Large intestine (tissue), 3 donors: Measurements from ENCODE around the gene APP. TPM values are rescaled to one million over a fixed set of nuclear protein-coding genes. Genes with fewer than 3 reads are reported as not detected.
"Not testable (repeated sequence)": the region's sequence is repeated elsewhere in the genome, so short reads cannot be mapped to it uniquely, and the experiment has no call there.

Source experiments
- DNase-seq, 2 donors: peaks; one replicate each; pipeline versions ENCODE4 v3.0.0 to v3.0.0-alpha.2; 2013
- H3K27ac ChIP-seq: one replicate; pipeline ENCODE4 v1.5.1; 2013; ENCODE audit warnings: low read length
- H3K27me3 ChIP-seq: 2 replicates; pipeline ENCODE4 v1.6.1; 2013; ENCODE audit warnings: low read length; ENCODE audit not compliant: control insufficient read depth, insufficient read depth
- H3K36me3 ChIP-seq: 2 replicates; pipeline ENCODE4 v1.6.1; 2013; ENCODE audit warnings: low read length; ENCODE audit not compliant: control insufficient read depth, insufficient read depth
- H3K4me1 ChIP-seq: one replicate; pipeline ENCODE4 v1.6.1; 2013; ENCODE audit warnings: low read length; ENCODE audit not compliant: control insufficient read depth, insufficient read depth
- H3K4me3 ChIP-seq: one replicate; pipeline ENCODE4 v1.5.1; 2013; ENCODE audit warnings: low read length
- H3K9me3 ChIP-seq: one replicate; pipeline ENCODE4 v1.6.1; 2013; ENCODE audit warnings: mild to moderate bottlenecking, low read depth, low read length, moderate library complexity; ENCODE audit not compliant: control insufficient read depth
- WGBS: methylation state at CpG from one replicate; pipeline ENCODE4 v1.1.5; 2013; ENCODE audit warnings: low lambda C conversion rate; ENCODE audit not compliant: insufficient coverage; 5-methylcytosine and 5-hydroxymethylcytosine counted together
- polyA plus RNA-seq: library from polyadenylated mRNA; unstranded; fragments of 120-200 nt; gene quantifications from one replicate; pipeline ENCODE4 v1.2.1, GENCODE V29; 2013

APP gene
- polyA plus RNA-seq, 1 donor: 265 TPM

DNA sequence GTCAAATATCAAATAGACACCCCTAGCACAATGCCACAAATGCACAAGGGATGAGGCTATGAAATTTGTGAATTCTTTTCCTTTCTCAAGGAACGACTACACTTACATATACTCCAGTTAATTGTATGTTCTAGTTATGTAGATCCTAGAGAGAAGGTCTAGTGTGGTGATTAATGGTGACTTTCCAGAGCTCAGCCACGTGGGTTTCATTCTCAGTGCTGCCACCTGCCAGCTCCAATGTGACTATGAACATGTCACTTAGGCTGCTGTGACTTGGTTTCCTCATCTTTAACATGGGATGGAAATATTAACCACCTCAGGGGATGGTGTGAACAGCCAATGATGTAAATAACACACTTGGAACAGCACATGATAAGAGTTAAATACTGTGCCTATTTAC lies 138.3 kb downstream of the APP start:
- H3K4me1 ChIP-seq: no peaks in the 10 kb centered on the region
- DNase-seq: no peak
- no peaks in the 10 kb centered on the region for H3K9me3 ChIP-seq
- no CpG with 5 or more reads among the region's 2 CpGs for WGBS
- H3K27me3 ChIP-seq: no peaks in the 10 kb centered on the region
- peaks cover 16% of the 10 kb centered on the region for H3K36me3 ChIP-seq
- H3K27ac ChIP-seq: no peak overlapping the region
- H3K4me3 ChIP-seq: no peak overlapping the region

DNA sequence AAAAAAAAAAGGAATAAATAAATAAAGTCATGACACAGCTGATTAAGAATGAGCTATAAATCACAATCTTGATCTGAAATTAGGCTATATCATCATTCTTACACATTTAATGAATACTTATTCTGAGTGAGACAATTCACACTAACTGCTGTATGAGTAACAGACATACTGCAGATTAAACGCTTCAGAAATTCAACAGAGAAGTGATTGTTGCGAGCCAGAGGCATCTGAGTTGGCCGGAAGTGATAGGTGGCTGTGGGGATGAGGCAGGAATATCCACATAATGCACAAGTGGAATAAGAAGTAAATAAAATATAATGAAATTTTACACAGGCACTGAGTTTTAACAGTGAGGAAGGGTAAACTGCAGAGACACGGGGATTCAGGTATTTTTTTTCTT lies 142.4 kb downstream of the APP start:
- H3K36me3 ChIP-seq: peaks cover 3% of the 10 kb centered on the region
- no peaks in the 10 kb centered on the region for H3K4me1 ChIP-seq
- no peak overlapping the region for H3K27ac ChIP-seq
- no peak overlapping the region for H3K4me3 ChIP-seq
- 80% methylated on average over 1 of the region's 4 CpGs for WGBS
- no peaks in the 10 kb centered on the region for H3K9me3 ChIP-seq
- DNase-seq: no peak
- no peaks in the 10 kb centered on the region for H3K27me3 ChIP-seq

DNA sequence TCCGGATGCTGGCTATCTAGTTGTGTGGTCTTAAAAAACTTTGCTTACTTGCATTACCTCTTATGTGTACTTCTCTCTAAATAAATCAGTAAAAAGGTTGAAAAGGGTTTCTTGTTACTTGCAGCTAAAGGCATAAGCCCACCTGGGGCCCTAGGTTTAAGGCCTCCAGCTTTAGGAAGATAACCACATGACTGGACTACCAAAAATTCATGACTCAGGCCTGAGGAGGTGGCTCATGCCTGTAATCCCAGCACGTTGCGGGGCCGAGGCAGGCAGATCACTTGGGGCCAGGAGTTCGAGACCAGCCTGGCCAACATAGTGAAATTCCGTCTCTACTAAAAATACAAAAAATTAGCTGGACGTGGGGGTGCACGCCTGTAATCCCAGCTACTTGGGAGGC lies 142.9 kb downstream of the APP start:
- Histone ChIP-seq H3K9me3 (no peaks in the 10 kb centered on the region), H3K27me3 (no peaks in the 10 kb centered on the region), H3K27ac (no peak overlapping the region), H3K4me1 (no peaks in the 10 kb centered on the region), H3K4me3 (no peak overlapping the region), H3K36me3 (peaks cover 3% of the 10 kb centered on the region)
- no peak for DNase-seq
- WGBS: 93% methylated on average over 3 of the region's 8 CpGs

DNA sequence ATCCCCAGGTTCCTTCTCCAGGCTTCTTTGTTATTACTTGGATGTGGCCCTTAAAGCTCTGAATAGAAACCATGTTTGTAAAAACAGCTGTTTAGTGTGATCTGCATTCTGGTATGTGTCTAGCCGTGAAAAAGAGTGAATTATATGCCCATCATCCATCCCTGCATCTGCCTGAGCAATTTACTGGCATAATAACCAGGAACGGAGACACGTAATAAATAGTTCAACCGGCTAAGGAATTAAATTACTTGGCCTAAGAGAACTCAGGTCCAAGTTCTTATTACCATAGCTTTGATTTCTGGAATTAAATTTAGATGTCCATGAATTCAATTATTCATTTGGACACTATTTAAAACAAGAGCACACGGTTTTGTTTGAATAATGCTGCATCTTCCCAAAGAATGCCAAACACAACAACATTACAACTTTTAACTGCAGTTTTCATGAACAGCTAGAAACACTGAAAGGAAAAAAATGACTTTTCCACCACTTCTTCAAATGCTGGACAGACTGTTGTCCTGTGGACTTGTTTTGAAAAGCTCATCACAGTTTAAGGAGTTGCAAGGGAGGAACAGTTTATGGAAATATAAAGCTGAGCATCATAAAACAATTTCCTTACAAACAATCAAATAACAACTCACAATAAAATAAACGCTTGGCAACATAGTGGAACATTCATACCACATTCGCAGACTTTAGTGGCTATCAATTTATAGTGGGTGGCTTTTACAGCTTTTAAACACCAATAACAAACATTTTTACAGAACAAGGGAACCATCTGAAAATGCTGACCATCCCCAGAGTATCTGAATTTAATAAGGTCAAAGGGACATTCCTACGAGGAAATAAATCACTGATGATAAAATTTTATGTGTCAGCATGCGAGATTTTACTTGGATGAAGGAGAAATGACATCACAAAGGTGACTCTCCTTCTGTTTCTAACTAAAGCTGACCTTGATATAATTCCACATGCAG lies 144.7 kb downstream of the APP start:
- WGBS: 80% methylated on average over 2 of the region's 9 CpGs
- no peaks in the 10 kb centered on the region for H3K4me1 ChIP-seq
- no peak for DNase-seq
- no peak overlapping the region for H3K4me3 ChIP-seq
- no peaks in the 10 kb centered on the region for H3K9me3 ChIP-seq
- H3K27me3 ChIP-seq: no peaks in the 10 kb centered on the region
- H3K36me3 ChIP-seq: peaks cover 14% of the 10 kb centered on the region
- no peak overlapping the region for H3K27ac ChIP-seq

DNA sequence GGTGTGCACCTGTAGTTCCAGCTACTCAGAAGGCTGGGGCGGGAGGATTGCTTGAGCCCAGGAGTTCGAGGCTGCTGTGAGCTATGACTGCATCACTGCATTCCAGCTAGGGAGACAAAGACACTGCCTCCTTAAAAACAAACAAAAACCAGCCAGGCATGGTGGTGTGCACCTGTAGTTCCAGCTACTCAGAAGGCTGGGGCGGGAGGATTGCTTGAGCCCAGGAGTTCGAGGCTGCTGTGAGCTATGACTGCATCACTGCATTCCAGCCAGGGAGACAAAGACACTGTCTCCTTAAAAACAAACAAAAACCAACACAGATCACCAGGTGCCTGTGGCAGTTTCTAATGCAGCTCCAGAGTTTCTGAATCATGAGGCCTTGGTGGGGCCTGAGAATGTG lies 147.2 kb downstream of the APP start:
- not testable (repeated sequence) for DNase-seq, H3K4me3 ChIP-seq, H3K27ac ChIP-seq, H3K27me3 ChIP-seq, H3K9me3 ChIP-seq, H3K4me1 ChIP-seq
- peaks cover 13% of the 10 kb centered on the region for H3K36me3 ChIP-seq
- WGBS: no CpG with 5 or more reads among the region's 4 CpGs

DNA sequence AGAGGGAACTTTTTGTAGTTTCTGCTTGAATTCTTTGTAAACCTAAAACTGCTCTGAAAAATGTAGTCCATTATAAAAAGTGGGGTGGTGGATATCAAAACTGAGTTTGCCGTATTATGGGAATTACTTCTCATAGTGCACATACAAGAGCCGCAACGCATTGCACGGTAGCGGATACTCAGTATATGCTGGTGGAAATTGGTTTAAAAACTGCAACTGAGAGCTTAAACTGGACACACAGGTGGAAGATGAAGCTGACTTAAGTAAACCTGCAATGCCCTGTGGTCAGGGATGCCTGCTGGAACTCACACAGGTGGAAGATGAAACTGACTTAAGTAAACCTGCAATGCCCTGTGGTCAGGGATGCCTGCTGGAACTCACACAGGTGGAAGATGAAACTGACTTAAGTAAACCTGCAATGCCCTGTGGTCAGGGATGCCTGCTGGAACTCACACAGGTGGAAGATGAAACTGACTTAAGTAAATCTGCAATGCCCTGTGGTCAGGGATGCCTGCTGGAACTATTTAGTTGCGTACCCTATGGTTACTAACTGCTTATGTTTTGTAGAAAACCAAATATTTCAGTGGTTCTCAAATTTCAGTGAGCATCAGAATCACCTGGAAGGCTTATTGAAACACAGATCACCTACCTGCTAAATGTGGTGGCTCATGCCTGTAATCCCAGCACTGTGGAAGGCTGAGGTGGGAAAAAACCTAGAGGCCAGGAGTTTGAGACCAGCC lies 147.8 kb downstream of the APP start:
- no CpG with 5 or more reads among the region's 6 CpGs for WGBS
- H3K27ac ChIP-seq, DNase-seq, H3K9me3 ChIP-seq, H3K4me1 ChIP-seq, H3K27me3 ChIP-seq, H3K4me3 ChIP-seq: not testable (repeated sequence)
- peaks cover 13% of the 10 kb centered on the region for H3K36me3 ChIP-seq

DNA sequence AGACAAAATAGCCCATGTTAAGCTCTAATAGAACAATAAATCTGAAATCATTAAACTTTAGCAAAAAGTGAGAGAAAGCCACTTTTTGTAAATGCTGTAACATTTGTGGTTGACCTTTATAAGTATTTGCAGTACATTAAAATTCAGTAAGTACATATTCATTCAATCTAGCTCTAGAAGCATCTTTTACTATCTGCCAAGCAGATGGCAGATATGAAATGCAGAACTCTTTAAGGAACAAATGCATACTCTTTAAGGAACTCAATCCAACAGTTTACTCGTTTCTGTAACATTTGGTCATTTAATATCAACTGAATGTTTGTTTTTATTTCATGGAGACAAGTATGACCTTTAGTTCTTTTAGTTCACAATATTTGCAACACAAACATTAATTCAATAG lies 150.1 kb downstream of the APP start:
- Histone ChIP-seq H3K36me3 (peaks cover 13% of the 10 kb centered on the region), H3K4me3 (no peak overlapping the region), H3K4me1 (no peaks in the 10 kb centered on the region), H3K27ac (no peak overlapping the region), H3K27me3 (no peaks in the 10 kb centered on the region), H3K9me3 (no peaks in the 10 kb centered on the region)
- no peak for DNase-seq
- 100% methylated on average over 1 of the region's 1 CpG for WGBS

DNA sequence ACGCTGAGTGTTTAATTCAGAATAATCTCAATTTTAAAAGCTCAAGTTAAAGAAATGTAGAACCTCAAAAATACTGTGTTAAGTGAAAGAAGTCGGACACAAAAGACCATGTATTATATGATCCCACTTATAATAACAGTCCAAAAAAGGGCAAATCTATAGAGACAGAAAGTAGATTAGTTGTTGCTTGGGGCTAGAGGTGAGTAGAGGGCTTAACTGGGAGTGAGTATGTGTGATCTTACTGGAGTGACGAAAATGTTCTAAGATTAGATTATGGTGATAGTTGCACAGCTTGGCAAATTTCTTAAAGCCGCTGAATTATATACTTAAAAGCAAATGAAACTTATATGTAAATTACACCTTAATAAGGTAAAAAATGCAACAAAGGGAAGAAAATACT lies 150.5 kb downstream of the APP start:
- WGBS: 95% methylated on average over 4 of the region's 4 CpGs
- no peaks in the 10 kb centered on the region for H3K9me3 ChIP-seq
- H3K27me3 ChIP-seq: no peaks in the 10 kb centered on the region
- H3K27ac ChIP-seq: no peak overlapping the region
- no peak overlapping the region for H3K4me3 ChIP-seq
- DNase-seq: no peak
- no peaks in the 10 kb centered on the region for H3K4me1 ChIP-seq
- peaks cover 13% of the 10 kb centered on the region for H3K36me3 ChIP-seq

DNA sequence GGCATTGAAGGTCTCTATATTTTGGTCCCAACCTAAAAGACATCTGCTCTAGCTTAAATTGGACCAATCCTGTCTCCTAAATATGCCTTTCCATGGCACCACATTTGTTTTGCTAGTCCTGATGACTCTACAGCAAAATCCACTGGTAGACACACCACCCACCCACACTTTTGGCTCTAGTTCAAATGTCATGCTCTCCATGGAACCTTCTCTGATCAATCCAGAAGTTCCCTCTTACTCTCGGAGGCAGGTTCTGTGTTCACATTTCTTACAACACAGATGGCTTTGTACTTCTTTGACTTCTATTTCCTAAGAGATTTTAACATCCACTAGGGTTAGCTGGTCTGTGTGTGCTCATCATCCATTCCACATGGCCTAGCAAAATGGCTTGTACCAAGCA lies 151.3 kb downstream of the APP start:
- H3K36me3 ChIP-seq: peaks cover 13% of the 10 kb centered on the region
- no peak overlapping the region for H3K4me3 ChIP-seq
- H3K9me3 ChIP-seq: no peaks in the 10 kb centered on the region
- H3K27ac ChIP-seq: no peak overlapping the region
- H3K27me3 ChIP-seq: no peaks in the 10 kb centered on the region
- no peaks in the 10 kb centered on the region for H3K4me1 ChIP-seq
- DNase-seq: no peak
- no CpG with 5 or more reads among the region's 1 CpG for WGBS

DNA sequence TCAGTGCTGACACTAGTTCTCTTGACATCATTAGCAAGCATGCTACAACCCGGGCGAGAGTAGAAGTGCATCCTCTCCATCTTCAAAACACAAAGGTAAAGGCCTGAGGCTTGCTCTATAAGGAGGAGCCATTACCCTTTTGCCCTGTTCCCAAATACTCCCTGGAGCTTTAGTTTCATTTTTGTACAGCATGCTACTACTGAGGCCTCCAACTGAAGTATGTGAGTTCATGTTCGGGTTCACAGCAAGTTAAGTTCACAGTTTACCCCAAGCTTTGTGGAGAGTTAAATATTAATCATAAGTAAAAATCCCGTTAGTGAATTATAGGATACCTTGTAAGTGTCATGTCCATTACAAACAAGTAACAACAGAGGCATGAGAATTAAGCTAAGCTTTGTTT lies 156.6 kb downstream of the APP start:
- no peaks in the 10 kb centered on the region for H3K4me1 ChIP-seq
- no peak for DNase-seq
- H3K9me3 ChIP-seq: no peaks in the 10 kb centered on the region
- no peak overlapping the region for H3K4me3 ChIP-seq
- no peaks in the 10 kb centered on the region for H3K36me3 ChIP-seq
- no peaks in the 10 kb centered on the region for H3K27me3 ChIP-seq
- 60% methylated on average over 1 of the region's 4 CpGs for WGBS
- H3K27ac ChIP-seq: no peak overlapping the region
